HG03565 (cell line): ENCODE data around the gene PMAIP1.

Source experiments
- ATAC-seq: cut with Tn5 transposase; IDR thresholded peaks from one replicate; pipeline ENCODE4 v1.9.1; 2021; ENCODE audit warnings: mild to moderate bottlenecking, moderate library complexity; ENCODE audit not compliant: unreplicated experiment

Gene PMAIP1

GRCh38 chr18:59911600-59911999 lies 11.8 kb downstream of the PMAIP1 start:
- no peak for ATAC-seq

GRCh38 chr18:59912007-59912550 lies 12.3 kb downstream of the PMAIP1 start:
- ATAC-seq = no peak

GRCh38 chr18:59915606-59916005 lies 15.8 kb downstream of the PMAIP1 start:
- ATAC-seq = no peak

GRCh38 chr18:59916746-59917145 lies 16.9 kb downstream of the PMAIP1 start:
- no peak for ATAC-seq

GRCh38 chr18:59917422-59917821 lies 17.6 kb downstream of the PMAIP1 start:
- no peak for ATAC-seq

- ATAC-seq = peak; percentile 43
Observed at GRCh38 chr18:59918320-59918755, 18.5 kb downstream of the PMAIP1 start.

- no peak for ATAC-seq
Observed at GRCh38 chr18:59918997-59919396, 19.2 kb downstream of the PMAIP1 start.

- ATAC-seq = peak; percentile 44
Observed at GRCh38 chr18:59921384-59921891, 21.6 kb downstream of the PMAIP1 start.

GRCh38 chr18:59923539-59924196 lies 23.9 kb downstream of the PMAIP1 start:
- peak; percentile 20 for ATAC-seq

GRCh38 chr18:59926131-59926530 lies 26.3 kb downstream of the PMAIP1 start:
- ATAC-seq = no peak

GRCh38 chr18:59927246-59927825 lies 27.5 kb downstream of the PMAIP1 start:
- ATAC-seq = peak; percentile 82

GRCh38 chr18:59928201-59928600 lies 28.4 kb downstream of the PMAIP1 start:
- no peak for ATAC-seq

GRCh38 chr18:59929621-59930295 lies 30.0 kb downstream of the PMAIP1 start:
- ATAC-seq = no peak

- ATAC-seq = no peak
Observed at GRCh38 chr18:59932401-59932800, 32.6 kb downstream of the PMAIP1 start.

- ATAC-seq = no peak
Observed at GRCh38 chr18:59938676-59939075, 38.9 kb downstream of the PMAIP1 start.

- no peak for ATAC-seq
Observed at GRCh38 chr18:59939127-59939526, 39.3 kb downstream of the PMAIP1 start.

- no peak for ATAC-seq
Observed at GRCh38 chr18:59940068-59940467, 40.3 kb downstream of the PMAIP1 start.

GRCh38 chr18:59941331-59941730 lies 41.5 kb downstream of the PMAIP1 start:
- no peak for ATAC-seq

- ATAC-seq = no peak
Observed at GRCh38 chr18:59942601-59943000, 42.8 kb downstream of the PMAIP1 start.

- no peak for ATAC-seq
Observed at GRCh38 chr18:59945544-59945943, 45.7 kb downstream of the PMAIP1 start.

GRCh38 chr18:59950215-59950944 lies 50.6 kb downstream of the PMAIP1 start:
- peak; percentile 37 for ATAC-seq
